Right renal cortex interstitium (tissue), 3 donors: Measurements from ENCODE around the gene POU2F2. TPM values are rescaled to one million over a fixed set of nuclear protein-coding genes. Genes with fewer than 3 reads are reported as not detected.

Experiments used
- DNase-seq, 3 donors: peaks; one replicate each; pipeline ENCODE4 v3.0.0-alpha.2; 2013; ENCODE audit warnings: low read depth in 3 of 3, low spot score in 2 of 3
- polyA plus RNA-seq, 3 donors: library from polyadenylated mRNA; unstranded; fragments of 120-200 nt; gene quantifications; one replicate each; pipeline ENCODE4 v1.2.1, GENCODE V29; 2013; ENCODE audit not compliant: insufficient read length in 3 of 3

POU2F2 gene
- polyA plus RNA-seq, 3 donors: 0.72 to 1.3 (median 1.1) TPM

DNA sequence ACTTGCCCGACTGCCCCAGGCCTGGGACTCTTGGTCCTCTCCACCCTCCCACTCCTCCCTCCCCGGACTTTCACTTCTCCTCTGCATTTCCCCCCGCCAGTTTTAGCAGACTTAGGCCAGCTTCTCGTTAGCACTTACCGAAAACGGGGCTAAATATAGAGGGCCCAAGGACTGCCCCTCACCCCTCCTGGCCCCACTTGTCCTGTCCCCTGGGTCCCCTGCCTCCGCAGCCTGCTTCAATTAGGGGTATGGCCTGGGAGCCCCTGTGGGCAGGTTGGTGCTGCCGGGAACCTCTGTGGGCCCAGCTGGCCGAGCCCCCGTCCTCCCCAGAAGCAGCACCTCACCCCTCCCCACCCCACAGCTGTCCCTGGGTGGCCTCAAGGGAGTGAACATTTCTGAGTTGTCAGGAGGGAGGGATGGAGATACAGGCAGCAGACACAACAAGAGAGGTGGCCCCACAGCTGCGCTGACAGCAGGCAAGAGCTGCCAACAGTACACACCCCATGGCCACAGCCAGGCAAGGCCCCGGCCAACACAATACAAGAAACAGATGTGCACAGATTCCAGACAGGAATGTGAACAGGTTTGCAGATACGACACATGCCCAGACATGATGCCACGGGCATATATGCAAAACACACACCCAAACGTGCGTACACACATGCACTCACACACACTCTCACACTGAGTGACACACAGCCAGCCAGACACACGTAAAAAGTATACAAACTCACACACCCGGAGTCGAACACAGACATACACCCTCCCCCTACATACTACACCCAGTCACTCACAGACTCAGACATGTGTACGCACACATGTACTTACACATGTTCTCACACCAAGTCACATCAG is 2.6 kb downstream of the POU2F2 start:
- DNase-seq: no peak

DNA sequence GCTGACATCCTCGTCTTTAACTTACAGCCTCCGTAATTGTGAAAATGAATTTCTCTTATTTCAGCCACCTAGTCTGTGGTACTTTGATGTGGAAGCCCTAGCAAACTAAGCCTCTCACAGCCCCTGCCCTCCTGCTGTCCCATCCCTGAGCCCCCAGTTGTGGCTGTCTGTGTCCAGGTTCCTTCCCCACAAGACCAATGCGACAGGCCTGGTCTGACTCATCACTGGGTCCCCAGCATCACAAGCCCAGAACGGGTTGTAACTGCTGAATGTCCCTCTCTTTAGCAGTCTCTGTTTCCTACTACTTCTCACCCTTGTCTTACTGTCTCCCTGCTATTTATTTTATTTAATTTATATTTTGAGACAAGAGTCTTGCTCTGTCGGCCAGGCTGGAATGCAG is 5.7 kb downstream of the POU2F2 start:
- DNase-seq: no peak

DNA sequence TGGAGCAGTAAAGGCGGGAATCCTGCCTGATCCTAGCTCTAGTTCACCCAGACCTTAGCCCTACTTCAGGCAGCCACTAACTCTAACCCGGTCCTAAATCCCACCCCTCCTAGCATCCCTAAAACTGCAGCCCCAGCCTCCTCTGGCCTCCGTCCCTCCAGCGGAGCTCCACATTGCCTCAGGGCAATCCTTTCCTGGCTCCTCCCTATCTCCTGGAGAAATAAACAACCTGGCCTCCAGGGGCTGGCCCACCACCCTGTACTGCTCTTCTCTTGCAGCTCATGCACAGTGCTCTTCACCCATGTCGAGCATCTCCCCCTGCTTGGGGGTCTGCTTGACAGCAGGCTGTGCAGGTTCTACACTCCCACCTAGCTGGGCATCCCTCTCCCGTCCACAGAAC is 6.7 kb downstream of the POU2F2 start:
- DNase-seq: no peak

DNA sequence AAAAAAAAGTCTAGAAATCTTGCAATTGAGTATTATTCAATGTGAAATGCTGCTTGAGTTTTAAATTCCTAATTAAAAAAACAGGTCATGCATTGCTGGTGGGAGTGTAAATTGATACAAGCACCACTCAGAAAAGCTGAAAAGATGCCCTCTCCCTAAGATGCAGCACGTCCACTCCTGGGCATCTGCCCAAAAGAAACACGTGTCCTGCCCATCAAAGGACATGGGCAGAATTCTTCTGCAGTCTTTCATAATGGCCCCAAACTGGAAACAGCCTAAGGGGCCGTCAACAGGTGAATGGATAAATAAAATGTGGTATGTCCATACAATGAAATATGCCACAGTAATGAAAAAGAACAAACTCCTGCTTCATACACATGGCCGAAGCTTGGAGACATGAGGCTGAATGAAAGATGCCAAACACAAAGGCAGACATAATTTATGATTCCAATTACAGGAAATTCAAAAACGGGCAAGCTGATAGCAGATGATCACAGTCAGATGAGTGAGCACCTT is 7.8 kb downstream of the POU2F2 start:
- DNase-seq: no peak

DNA sequence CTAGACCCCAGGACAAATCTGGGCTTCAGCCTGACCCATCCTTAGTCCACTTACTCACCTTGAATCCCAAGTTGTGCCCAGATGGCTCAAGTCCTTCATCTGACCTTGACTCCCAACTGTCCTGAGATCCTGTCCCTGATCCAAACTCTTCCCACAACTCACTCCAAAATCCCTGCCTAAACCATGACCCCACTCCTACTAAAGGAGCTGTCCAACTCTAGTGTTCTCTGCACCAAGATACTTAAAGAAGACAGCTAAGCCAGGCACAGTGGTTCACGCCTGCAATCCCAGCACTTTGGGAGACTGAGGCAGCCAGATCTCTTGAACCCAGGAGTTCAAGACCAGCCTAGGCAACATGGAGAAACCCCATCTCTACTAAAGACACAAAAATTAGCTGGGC is 8.5 kb downstream of the POU2F2 start:
- no peak for DNase-seq

DNA sequence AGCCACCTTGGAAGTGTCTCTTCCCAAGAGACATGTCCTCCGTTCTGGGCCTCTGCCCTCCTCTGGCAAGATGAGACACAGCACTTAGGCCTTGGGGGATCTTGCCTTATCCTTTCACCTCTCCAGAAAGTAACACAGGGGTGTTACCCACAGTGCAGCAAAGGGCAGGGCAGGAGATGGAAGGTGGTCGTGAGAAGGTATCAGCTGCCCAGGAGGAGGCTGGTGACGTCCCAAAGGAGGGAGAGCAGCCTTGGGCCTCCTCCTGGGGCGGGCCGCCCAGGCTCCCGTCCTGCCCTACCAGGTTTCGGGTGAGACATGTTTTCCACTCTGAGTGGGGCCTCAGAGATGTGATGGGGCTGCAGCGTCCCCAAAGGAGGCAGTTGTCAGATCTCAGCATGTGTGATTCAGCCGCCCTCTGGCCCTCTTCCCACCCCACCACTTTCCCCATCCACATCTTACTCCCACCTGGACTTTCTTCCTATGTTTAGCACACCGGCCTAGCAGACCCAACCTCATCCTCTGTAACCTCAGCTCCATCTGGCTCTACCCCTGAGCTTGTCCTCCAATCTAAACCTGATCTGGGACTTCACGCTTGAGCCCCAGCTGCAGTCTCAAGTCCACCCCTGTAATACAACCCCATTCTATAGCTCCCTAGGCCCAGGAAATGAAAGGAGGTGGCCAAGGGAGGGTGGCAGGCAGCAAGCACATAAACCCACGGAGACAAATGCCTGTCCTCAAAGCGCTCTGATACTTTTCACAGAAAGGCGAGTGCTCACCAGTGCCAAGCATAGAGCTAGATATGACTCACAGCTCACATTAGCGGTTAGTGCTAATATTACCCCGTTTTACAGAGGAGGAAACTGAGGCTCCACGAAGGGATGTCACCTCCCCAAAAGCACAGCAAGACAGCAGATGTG is 9.3 kb downstream of the POU2F2 start:
- DNase-seq: no peak

DNA sequence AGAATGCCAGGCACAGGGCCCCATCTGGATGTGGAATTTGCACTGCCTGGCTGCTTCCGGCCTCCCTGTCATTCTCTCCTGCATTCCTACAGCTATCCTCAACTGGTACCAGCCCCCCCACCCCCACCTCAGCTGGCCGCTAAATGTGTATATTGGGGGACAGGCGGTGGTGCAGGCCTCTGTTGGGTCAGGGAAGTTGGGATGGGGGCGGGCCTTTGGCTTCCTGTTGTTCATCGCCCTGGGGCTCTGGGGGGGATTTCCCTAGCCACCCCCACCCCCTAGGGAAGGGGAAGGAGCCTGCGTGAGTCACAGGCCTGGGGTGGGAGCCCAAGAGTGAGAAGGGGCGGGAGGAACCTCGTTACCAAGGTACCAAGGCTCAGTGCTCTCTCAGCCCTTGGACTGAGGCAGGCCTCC is 10.6 kb downstream of the POU2F2 start:
- DNase-seq: no peak

DNA sequence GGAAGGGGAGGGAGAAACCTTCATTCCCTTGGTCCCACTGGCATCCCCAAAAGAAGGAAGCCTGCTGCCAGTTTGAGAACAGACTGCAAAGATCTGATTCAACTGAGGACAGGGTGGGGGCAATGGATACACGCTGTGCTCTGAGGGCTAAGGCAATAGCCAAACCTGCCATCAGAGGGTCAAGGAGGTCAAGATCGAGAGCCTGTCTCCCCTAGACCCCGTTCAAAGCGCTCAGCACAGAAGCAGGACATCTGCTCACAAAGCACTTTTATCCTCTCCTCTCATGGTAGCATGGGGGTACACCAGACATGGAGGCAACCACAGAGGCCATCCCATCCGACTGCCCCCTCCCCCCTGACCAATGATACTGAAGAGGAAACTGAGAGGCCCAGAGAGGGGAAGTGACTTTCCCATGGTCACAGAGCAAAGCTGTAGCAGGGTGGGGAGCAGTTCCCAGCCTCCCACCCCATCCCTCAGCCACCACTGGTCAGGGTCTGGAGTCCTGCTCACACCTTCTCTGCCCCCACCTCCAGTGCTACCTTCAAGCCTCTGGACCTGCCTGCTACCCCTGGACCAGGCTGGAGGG is 11.1 kb downstream of the POU2F2 start:
- DNase-seq: no peak

DNA sequence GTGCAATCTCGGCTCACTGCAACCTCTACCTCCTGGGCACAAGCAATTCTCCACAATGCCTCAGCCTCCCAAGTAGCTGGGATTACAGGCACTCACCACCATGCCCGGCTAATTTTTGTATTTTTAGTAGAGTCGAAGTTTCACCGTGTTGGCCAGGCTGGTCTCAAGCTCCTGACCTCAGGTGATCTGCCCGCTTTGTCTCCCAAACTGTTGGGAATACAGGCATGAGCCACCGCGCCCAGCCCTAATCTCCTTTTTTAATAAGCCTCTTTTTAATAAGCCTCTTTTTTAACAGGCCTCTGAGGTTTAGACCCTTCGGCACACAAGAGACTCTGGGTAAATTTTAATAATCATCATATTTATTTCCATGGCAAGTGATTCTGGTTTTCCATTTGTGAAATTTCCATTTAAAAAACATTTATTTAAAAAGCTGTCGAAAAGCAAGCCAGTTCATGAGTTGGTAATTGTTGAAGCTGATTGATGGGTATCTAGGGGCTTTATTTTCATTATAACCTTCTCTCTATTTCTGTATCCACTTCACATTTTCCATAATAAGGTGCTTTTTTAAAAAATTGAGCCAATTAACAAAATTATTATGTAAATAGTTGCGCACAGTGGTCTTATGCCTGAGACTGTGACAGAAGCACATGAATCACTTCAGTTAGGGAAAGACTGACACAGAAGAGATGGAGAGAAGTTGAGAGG is 11.8 kb downstream of the POU2F2 start:
- DNase-seq: no peak

DNA sequence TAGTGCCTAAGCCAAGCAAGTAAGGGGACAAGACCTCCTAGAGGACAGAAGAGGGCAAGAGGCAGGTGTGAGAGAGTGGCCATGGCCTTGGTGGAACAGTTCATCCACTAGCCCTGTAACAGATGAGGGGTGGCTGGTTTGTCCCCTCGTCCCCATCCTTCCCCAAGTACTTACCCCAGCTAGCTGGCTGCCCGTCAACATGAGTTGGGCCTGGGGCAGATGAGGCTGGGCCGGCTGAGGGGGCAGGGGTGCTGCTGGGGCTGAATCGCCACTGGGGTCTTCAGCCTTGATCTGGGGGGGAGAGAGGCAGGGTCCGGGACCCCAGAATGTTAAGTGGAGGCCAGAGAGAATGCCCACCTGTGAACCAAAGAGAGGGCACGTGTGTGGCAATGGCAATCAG is 15.2 kb downstream of the POU2F2 start:
- DNase-seq: no peak

DNA sequence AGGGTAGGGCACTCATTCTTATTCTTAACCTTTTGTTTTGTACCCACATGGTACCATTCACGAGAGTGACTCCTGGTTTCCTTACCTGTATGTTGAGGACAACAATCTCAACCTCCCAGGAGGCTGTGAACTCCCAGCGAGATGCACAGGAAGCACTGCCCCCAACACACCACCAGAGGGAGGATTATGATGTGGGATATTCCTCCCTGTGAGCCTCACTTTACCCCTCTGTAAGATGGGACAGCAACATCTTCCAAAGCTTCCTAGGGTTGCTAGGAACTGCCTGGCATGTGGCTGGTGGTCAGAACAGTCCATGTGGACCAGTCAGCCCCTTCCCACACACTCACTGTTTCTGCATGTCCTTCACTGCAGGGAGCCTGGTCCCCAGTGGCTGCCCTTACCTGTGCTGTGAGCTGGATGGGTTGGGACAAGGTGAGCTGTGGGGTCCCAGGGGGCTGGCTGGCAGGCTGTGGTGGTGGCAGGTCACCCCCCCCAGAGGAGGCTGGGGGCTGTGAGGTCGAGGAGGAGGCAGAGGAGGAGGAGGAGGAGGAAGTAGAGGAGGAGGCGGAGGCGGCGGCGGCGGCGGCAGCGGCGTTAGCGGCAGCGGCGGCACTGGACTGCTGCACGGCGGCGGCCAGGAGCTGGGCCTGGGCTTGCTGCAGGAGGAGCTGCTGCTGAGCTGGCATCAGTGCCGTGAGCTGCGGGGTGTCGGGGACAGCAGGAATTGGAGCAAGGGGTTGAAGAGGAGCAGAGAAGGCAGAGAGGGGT is 15.8 kb downstream of the POU2F2 start:
- no peak for DNase-seq

DNA sequence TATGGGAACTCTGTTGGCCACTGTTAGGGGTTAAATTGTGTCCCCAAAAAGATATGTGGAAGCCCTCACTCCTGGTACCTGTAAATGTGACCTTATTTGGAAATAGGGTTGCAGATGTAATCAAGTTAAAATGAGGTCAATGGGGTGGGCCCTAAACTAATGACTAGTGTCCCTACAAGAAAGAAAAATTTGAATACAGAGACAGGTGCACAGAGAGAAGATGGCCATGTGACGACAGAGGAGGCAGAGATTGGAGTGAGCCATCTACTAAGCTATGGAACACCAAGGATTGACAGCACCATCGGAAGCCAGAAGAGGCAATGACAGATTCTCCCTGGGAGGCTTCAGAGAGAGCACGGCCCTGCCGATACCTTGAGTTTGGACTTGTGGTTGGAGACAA is 16.5 kb downstream of the POU2F2 start:
- DNase-seq: no peak

DNA sequence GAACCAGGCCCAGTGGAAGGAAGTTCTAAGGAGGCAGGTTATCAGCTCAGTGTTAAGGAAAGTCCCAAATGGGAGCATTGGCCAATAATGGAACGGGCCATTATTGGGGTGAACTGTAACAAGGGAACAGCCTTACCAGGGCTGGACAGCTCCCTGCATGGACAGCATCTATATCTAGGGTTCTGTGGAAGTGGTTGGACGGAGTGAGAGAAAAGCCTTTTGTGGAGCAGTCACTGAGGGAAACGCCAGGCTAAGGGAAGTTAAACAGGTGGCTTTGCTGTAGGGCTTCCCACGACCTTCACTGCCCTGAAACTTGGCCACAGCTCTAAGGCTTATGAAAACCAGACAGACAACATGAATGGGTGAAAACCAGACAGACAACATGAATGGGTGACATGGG is 17.0 kb downstream of the POU2F2 start:
- no peak for DNase-seq

DNA sequence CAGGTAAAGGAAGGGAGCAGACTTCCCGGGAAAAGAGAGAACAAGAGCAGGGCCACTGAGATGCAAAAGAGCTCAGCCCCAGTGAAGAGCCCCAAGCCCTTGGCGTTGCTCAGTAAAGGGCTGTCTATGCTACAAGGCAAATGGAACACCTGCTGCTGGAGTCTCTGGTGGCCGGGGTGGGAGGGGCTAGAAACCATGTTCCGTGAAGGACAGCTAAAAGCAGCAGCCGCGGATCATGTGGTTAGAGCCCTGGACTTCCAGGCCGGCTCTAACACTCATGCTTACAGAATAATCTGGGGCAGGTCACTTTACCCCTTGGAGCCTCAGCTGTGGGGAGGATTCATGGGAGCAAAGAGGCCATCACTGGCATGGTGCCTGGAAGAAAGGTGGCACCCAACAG is 17.8 kb downstream of the POU2F2 start:
- no peak for DNase-seq

DNA sequence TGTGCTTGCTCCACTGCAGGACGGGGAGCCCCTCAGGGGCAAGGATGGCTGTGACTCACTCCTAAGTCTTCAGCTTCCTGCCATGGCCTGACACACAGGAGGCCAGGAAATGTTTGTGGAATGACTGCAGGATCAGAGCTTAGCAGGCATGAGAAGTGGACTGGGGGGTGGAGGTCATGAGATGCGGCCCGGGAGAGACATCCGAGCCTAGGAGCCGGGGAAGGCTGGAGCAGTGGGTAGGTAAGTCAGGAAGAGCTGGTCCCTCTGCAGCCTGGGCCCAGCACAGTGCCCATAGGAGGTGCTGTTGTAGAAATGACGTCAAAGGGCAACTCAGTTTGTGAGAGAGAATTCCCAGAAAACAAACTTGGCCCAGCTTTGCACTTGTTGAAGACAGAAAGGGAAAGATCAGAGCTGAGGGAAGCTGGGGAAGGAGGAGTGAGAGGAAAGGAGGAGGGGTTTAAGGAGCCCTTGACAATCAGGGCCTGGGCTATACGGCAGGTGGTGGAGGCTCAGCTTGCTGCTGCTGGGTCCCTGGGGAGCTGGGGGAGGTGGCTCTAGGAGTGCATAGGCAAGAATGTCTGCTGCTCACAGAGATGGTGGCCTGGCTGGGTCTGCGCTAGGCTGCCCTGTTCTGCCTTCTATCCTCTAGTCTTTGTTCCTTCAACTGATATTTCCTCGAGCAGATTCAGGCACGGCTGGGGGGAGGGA is 18.5 kb downstream of the POU2F2 start:
- DNase-seq: no peak

DNA sequence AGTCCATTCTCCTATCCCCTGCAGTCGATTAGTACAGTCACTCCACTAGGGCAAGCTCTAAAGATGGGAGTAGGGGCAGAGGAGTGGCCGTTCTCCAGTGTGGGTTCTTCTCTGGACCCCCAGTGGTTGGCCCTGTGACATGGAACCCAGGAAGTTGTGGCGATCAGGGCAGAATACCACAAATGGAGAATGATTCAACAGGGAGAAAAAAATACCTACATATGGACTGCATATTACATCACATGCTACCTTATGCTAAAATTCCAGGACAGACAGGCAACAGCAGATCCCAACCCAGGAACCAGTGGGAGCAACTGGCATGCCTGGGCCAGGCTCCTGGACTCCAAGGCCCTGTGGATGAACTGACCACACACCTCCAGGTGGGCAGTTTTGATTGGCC is 20.4 kb downstream of the POU2F2 start:
- DNase-seq: no peak

DNA sequence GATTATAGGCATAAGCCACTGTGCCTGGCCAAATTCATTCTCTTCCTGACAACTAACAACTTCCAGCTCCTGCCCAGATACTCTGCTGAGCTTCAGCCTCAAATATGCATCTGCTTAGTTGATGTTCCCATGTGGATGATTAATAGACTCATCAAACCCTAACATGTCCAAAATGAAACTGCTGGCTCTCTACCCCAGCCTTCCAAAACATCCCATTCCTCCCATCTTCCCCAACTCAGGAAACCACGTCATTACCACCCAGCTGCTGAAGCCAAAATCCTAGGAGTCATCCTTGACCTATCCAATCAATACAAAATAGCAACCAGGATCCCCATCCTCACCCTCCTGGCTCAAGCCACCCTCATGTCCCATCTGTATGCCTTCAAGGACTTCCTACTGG is 20.9 kb downstream of the POU2F2 start:
- no peak for DNase-seq

DNA sequence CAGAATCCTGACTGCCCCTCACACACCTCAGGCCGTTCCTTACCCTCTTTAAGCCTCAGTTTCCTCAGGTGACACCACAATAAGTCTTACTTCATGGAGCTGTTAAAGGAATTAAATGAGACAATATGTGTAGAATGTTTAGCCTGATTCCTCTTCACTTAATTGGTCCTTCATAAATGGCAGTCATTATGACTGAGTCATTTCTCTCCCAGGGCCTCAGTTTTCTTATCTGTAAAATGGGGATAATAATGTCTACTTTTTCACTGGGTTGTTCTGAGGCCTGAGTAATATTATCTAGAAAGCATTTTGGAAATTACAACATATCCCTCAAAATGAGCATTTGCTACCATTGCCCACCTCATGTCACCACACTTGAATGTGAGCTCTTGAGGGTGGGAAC is 21.6 kb downstream of the POU2F2 start:
- DNase-seq: no peak

DNA sequence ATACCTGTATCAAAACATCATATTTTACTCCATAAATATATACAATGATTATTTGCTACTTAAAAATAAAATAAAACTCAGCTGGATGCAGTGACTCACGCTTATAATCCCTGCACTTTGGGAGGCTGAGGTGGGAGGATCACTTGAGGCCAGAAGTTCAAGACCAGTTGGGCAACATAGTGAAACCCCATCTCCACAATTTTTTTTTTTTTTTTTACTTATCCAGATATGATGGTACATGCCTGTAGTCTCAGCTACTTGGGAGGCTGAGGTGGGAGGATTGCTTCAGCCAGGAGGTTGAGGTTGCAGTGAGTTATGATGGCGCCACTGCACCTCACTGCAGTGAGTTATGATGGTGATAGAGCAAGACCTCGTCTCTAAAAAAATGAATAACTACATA is 22.4 kb downstream of the POU2F2 start:
- no peak for DNase-seq
